ENCODE measurements around the gene SLC17A9.

Gene SLC17A9

DNA sequence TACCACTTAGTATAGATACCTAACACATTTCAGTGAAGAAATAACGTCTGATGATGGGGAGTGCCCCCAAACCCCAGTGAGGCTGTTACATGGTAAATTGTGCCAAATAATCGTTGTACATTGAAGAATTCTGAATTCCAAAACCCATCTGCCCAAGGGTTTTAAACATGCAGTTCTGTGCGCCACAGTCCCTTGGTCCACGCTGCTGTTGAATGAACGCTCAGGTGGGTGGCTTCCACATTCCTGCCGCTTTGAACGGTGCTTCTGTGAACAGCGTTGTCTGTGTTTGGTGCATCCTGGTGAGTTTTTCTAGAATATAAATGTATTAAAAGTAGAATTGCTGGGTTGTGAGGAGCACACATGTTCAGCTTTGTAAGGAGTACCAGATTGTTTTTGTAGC lies 11.6 kb upstream of the SLC17A9 start:
- DNase-seq (ENCODE audit: low spot score), result no peak

DNA sequence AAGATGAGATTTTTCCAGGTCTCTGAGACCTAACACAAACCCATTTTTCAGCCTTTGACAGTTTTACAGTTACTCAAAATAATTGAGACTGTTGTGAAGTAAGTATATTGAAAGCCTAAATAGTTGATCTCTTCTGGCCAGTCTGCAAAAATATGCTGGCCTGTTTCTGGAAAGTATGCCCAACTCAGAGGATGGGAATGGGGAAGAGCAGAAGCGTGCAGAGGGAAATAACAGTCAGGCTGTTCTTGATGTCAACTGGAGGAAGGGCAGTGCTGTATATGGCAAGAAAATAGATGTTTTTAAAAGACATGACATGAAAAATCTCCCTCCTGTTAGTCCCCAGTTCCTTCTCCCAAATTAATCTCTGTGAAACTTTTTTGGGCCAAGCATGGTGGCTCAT lies 10.7 kb upstream of the SLC17A9 start:
- no peak for DNase-seq (ENCODE audit: low spot score)

DNA sequence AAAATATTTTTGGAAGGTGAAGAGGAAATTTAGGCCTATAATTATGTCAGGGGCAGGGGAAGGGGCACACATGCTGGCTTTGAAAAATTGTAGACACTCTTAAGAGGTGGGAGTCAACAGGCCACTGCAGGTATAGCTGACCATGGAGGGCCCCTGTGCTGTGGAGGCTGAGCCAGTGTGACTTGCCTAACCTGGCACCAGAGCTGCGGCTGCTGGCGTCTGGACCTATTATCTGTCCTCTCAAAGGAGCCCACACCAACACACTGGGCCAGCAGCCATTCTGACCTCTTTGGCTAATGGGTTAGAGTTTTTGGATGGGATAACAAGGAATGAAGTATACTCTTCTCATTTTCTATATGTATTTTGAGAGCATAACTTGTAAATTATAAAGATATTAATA lies 10.1 kb upstream of the SLC17A9 start:
- DNase-seq (ENCODE audit: low spot score), result no peak

DNA sequence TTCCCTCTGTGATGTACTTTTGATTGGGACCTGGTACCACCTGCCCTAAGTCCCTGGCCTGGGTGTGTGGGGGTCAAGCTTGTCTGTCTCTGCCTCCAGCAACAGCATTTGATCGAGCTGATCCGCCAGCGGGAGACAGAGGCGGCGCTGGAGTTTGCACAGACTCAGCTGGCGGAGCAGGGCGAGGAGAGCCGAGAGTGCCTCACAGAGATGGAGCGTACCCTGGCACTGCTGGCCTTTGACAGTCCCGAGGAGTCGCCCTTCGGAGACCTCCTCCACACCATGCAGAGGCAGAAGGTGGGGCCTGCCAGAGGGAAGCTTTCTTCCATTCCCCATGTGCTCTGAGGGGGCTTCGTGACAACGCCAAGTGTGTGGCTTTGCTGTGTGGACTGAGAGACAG lies 9.1 kb upstream of the SLC17A9 start:
- no peak for DNase-seq (ENCODE audit: low spot score)

DNA sequence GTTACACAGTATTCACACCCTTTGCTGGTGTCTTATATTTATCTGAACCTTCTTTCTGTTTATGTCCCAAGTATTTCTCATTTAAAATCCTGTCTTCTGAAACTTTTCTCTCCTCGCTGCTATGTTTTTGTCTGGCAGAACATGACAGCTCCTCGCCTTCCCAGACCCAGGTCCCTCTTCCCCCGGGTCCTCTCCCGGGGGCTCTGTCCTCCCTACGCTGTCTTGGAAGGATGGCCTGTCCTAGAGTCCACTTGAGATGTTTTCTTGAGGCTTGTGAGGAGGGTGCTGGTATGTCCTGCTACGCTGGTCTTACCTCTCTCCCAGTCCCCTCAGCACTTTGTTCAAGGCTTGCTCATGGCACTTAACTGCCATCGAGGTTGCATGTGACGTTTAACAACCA lies 8.3 kb upstream of the SLC17A9 start:
- no peak for DNase-seq (ENCODE audit: low spot score)

DNA sequence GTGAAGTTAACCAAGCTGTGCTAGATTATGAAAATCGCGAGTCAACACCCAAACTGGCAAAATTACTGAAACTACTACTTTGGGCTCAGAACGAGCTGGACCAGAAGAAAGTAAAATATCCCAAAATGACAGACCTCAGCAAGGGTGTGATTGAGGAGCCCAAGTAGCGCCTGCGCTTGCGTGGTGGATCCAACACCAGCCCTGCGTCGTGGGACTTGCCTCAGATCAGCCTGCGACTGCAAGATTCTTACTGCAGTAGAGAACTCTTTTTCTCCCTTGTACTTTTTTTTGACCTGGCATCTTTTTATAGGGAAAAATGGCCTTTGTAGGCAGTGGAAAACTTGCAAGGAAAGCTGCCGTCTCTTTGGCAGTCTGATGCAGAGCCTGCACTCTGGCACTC lies 7.8 kb upstream of the SLC17A9 start:
- no peak for DNase-seq (ENCODE audit: low spot score)

DNA sequence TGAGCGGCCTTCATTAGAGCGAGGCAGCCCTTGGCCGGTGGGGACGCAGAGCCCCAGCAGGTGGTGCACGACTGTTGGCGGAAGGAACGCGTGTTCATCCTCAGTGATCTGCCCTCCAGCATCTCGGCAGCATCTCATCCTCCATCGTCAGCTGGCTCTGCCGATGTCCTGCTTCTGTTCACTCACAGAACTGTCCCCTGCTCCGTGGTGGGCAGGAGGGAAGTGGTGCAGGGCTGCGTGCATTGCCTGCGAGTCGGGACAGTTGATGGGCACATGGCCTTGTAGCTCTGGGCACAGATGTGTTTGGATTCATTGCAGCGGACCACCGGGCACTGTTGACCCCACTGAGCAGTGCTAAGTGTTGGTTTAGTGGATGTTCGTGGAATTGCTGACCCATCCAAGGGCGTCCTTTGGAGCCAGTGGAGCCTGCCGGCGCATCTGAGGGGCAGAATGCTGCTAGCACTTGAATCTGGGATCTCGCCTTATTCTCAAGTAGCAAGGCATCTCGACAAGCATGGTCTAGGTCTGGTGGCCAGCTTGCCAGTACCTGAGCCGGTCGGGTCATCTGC lies 6.7 kb upstream of the SLC17A9 start:
- no peak for DNase-seq (ENCODE audit: low spot score)

DNA sequence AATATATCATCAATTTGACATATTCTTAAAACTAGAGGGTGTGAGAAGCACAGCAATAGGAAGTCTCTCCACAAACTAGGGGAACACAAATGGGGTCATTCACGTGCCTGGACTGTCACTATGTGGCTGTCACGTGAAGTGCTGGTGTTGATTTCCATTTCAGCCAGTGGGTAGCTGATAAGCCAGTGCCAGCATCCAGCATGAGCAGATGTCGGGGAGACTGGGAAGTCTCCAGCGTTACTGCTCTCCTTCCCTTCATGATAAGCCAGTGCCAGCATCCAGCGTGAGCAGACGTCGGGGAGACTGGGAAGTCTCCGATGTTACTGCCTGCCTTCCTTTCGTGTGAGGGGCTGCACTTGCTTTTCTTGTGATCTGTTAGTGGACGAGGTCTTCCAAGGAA lies 5.6 kb upstream of the SLC17A9 start:
- DNase-seq (ENCODE audit: low spot score), result no peak

DNA sequence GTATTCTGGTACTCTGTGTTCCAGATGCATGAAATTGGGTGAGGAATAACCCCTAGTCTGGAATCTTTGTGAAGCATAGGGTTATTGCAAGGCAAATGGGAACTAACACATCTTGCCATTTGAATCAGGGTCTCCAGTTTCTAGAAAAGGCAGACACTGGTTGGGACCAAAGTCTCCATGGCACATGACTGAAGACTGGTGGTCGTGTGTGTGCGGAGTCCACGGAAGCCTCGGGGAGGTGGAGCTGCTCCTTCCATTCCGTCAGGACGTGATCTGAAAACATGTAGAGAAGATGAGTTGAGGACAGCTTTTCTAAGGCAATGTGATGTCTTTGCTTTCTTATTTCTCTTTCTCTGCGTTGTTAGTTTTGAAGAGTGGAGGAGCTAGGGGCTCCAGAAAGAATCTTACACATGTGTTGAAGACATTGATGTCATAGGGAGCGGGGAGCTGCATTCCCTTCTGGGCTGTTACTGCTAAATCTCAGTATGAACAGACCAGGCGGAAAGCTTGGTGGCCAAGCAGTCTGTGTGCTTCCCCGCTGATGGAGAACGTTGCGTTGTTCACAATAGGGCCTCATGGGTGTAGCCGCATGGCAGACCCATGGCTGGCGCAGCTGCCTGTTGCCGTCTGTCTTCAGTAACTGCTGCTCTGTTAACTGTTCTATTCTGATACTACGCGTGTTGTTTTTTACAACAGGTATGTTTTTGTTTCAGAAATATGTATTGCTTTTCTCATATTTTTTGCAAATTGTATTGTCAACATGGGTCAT lies 4.8 kb upstream of the SLC17A9 start:
- DNase-seq (ENCODE audit: low spot score), result no peak

DNA sequence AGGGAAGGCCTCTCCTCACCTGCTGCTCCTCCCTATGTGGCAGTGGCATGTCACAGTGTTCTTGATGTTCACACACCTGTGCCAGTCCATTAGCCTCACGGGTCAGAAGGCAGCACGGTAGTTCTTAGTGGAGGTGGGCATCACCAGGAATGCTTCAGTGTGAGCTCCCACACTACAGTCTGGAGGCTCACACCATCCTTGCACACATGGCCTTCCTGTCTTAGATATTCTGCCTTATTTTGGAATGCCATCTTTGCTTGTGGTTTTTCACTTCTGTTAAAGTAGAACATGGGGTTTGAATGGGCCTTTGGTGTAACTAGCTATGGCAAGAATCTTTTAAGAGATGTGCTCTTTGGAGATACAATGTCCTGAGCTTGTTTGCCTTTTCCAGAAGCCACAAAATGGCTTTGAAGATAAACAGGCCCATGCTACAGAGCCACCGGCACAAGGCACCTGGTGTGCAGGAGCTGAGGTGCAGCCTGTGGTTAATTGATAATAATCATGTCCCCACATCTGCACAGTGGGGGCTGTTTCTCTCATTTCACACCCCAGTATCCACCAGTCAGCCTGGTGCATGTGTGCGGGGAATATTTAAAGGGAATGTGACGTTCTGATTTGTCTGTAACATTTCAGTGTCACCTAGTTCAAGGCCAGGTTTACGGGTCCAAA lies 3.2 kb upstream of the SLC17A9 start:
- no peak for DNase-seq (ENCODE audit: low spot score)

DNA sequence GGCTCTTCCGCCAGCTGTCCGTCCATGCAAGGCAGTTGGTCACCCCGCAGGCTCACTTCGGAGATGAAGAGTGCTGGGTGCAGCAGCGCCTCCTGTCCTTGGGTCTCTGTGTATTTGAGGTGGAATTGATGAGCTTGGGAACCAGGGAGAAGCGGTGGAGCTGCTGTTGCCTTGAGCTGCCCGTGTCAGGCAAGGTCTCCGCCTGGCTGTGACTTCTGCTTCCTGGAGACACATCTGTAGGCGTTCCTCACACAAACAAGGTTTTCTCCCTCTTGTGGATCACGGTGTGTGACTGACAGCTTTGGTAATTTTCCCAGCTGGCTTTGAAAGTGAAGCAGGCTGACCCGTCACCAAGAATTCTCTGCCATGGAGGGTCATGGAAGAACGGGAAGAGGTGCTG lies 2.5 kb upstream of the SLC17A9 start:
- DNase-seq (ENCODE audit: low spot score), result no peak

DNA sequence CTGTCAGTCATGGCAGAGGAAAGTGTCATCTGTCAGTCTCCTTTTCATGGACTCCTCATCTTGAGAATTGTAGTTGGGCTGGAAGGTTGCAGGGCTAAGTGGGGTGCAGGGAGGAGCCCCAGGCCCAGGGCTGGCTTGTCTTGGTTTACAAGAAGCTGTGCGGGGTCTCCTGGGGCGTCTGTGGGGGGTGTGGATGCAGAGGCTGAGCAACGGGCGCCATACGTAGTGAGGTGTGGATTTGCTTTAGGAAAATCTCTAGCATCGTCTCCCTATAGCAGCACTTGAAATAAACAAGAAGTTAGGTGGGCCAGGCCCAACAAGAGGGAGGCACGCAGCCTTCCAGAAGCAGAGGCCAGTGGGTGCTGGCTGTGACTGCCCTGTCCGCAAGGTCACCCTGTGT lies 1.8 kb upstream of the SLC17A9 start:
- DNase-seq (ENCODE audit: low spot score), result no peak

DNA sequence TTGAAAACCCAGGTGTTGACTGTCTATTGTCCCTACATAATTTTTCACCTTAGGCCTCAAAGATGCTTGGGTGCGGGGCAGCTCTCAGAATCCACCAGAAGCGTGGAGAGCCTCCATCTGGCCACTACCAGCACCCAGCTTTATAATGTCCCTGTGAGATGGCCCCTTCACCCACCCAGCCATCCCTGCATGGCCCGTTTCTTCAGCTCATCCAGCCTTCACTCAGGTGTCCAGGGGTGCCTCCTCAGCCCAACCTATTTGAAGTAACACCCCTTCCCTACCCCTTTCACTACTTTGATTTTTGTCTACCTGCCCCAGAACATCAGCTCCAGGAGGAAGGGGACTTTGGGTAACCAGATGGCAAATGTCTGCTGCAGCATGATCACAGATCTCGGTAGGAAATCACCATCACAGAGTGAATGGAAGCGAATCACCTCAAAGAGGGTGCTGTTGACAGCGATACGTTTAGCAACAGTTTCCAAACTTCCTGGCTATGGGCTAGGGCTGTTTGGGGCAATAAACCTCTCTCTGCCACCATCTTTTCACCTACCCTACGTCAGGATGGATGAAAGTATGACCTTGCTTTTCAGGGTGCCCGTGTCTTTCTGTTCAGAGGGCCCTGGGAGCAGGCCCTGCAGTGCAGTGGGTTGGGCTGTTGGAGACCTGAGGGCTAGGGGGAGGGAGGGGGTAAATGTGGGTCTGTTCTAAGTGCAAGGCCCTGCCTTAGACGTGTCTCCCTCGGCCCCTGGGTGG lies 1.2 kb upstream of the SLC17A9 start:
- no peak for DNase-seq (ENCODE audit: low spot score)

DNA sequence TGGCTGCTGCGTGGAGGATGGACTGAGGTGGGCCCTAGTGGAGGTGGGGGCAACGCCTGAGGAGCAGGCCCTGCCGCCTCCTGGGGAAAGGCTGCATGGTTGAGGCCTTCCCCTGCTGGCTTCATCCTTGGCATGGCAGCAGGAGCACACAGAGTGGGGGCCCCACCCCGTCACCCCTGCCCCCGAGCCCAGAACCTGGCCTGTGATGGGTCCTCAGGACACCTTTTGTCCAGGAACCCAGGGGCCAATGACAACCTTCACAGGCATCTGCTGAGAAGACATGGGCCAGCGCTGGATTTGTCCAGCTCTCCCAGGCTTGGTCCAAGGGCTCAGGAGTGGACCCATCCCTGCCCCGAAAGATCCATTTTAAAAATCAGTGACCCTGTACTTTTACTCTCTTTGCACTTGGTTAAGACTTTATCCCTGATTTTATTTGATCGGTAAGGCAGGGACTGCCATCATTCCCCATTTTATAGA lies 575 bp upstream of the SLC17A9 start:
- DNase-seq (ENCODE audit: low spot score), result no peak

DNA sequence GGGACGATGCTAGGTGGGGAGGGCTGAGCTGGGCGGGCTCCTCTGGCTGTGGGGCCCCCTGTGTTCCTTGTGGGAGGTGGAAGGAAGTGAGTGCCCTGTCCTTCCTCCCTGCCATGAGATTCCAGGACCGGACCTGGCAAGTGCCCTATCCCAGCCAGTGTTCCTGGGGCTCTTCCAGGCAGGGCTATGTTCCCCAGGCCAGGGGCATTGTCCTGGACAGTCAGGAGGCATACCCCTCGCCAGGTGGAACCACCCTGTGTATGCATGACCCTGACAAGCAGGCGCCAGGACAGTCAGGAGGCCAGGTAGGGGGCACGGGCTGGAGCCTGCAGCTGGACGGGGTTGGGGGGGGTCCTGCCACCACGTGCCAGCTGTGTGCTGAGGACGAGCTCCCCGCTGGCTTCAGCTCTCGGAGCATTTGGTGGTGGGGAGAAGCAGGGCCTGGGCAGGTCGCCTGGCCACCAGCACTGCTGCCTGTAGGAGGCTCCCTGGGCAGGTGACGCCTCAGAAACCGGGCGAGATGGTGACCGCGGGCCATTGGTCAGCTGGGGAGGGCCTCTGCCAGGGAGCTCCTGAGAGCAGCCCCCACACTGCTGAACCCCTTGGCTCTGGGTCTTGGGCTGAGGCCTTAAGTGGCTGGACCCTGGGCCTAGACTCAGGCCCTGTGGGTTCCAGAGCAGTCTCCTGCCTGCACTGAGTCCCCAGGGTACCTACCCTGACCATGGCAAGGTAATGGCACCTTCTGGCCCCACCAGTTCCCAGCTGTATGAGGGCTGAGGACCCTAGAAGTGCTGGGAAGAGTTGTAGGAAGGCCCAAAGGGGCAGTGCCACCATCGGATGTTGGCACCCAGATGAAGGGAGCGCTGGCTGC lies 694 bp downstream of the SLC17A9 start:
- no peak for DNase-seq (ENCODE audit: low spot score)

DNA sequence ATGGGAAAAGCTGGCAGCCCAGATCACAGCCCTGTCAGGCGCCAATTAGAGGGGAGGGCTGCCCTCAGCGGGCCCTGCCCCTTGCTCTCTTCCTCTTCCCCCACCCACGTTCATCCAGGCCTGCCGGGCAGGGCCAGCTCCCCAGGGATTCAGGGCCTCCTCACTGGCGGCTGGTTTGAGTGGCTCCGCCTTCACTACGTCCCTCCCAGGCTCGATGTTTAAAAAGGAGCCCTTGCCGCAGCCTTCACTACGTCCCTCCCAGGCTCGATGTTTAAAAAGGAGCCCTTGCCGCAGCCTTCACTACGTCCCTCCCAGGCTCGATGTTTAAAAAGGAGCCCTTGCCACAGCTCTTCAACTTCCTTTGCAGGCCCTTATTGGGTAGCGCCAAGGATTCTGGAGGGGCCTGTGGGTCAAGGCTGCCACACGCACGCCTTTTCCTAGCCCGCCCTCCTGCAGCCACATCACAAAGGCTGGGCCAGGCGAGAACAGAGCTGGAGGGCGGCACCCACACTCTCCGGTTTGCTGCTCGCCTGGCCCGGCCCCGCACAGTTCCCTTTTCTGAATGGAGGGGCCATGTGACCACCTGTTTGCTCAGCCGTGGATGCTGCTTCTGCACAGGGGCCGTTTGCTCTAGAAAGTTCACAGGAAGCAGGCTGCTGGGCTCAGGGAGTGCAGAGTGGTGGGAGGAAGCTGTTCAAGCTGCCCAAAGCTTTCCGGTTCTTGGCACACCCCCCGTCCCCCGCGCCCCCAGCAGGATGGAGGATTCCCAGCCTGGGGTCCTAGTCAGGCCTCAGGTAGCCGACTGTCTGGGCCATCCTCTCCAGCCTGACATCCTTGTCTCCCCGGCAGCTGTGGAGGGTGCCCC lies 1.6 kb downstream of the SLC17A9 start:
- peak; percentile 36 for DNase-seq (ENCODE audit: low spot score)

DNA sequence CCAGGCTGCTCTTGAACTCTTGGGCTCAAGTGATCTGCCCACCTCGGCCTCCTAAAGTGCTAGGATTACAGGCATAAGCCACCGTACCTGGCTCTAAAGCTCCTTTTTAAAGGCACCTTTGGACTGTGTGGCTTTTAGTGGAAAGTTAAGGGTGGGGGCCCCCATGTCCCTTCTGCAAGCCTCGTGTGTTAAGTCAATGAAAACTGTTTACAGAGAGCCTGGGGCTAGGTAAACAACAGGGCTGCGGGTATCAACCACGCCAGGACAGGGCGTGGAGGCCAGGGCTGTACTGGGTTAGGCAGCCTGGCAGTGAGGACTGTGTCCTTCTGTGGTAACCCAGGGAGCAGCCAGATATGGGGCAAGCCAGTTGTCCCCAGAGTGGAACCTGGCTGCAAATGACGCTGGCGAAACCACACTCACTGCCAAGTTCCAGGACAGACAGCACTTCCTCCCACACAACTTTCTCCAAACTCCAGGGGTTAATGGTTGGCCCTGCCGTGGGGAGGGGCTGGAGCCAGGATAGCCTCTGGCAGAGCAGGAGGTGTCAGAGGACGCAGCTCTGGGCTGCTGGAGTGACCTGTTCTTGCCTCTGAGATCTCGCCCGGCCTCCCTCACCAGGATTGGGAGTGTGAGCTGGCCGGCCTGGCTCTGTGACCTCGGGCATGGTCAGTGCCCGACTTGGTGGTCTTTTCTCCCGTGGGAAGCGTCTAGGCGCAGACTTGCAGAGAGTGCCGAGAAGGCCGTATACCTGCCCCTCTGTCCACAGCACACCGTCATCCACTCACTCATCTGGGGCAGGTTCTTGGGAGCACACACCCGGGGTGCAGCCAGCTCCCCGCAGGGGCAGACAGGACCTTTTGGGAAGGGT lies 3.2 kb downstream of the SLC17A9 start:
- DNase-seq (ENCODE audit: low spot score), result no peak

DNA sequence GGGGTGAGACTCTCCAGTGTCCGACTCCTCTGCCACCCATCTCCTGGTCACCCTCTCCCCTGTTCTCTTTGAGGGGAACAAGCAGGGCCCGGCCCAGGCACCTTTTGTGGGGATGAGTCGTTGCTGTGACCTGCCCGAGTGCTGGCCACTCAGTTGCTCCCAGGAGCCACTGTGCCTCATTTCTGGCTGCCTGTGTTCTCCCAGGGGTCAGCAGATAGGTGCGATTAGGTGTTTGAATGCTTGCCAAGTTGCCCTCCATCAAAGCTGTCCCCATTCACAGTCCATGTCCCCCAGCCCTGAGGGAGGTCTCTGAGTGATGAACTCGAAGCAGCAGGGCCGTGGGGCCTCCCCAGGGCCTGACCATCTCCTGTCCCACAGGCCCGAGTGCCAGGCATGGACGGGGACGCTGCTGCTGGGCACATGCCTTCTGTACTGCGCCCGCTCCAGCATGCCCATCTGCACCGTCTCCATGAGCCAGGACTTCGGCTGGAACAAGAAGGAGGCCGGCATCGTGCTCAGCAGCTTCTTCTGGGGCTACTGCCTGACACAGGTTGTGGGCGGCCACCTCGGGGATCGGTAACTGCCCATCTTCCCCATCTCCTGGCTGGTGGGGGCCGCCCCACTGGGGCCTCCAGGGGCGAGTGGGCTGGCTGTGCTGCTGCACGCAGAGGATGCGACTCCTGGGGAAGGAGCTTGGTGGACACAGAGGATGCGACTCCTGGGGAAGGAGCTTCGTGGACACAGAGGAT lies 4.1 kb downstream of the SLC17A9 start:
- DNase-seq (ENCODE audit: low spot score), result no peak

All from activated CD4-positive, alpha-beta T cell treated with anti-CD3 and anti-CD28 coated beads, Interleukin-2, Interleukin-4, amounts not matched to agents 100 ng/mL and 50 ng/mL, durations not matched to agents 16 hours and 8 hours (primary cell).